GM19468 (cell line): ENCODE measurements around the gene MC1R.
"Not testable (repeated sequence)": the region's sequence is repeated elsewhere in the genome, so short reads cannot be mapped to it uniquely, and the experiment has no call there.

Experiments
- ATAC-seq: cut with Tn5 transposase; IDR thresholded peaks from one replicate; pipeline ENCODE4 v1.9.1; 2021; ENCODE audit warnings: mild to moderate bottlenecking, moderate library complexity, moderate number of reproducible peaks; ENCODE audit not compliant: unreplicated experiment; ENCODE audit errors: extremely low read depth

MC1R gene

DNA sequence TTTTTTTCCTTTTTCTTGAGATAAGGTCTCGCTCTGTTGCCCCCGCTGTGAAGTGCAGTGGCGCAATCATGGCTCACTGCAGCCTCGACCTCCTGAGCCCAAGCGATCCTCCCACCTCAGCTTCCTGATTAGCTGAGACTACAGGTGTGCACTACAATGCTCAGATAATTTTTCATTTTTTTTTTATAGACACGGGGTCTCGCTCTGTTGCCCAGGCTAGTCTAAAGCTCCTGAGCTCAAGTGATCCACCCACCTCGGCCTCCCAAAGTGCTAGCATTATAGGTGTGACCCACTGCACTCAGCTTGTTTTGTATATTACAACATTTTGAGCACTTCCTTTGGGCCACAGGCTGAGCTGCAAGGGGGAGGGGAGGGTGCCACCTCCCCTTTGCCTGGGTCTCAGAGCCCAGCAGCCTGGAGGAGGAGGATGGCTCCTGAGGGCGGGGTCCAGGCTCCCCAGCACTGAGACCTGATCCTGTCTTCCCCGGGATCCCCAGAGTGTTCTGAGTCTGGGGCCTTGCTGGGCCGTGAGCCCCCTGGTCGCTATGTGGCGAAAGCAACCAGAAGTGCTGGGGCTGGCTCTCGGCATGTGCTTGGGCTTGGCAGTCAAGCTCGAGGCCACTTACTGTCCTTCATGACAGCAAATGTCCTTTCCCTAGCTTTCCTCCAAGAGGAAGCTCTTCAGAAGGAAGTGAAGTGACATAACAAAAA is 38.0 kb downstream of the MC1R start:
- no peak for ATAC-seq

DNA sequence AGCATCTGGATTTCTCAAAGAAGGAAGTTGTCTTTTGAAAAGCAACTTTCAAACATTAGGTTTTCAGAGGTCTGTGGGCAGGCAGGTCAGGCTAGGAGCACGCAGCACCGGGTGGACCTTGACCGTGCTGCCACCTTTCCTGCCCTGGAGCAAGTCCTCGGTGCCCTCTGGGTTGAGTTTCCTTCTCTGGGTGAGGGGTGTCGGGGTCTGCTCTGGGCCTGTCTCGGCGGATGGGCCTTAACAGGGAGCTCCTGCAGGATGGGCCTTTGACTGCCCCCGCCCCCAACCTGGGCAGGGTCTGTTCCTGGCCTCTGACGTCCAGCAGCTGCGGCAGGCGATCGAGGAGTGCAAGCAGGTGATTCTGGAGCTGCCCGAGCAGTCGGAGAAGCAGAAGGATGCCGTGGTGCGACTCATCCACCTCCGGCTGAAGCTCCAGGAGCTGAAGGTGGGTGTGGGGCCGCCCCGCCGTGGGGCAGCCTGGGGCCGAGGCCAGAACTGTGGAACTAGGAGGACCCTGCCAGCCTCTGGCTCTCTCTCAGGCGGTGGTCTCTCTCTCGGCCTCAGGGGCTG is 38.6 kb downstream of the MC1R start:
- ATAC-seq = no peak

DNA sequence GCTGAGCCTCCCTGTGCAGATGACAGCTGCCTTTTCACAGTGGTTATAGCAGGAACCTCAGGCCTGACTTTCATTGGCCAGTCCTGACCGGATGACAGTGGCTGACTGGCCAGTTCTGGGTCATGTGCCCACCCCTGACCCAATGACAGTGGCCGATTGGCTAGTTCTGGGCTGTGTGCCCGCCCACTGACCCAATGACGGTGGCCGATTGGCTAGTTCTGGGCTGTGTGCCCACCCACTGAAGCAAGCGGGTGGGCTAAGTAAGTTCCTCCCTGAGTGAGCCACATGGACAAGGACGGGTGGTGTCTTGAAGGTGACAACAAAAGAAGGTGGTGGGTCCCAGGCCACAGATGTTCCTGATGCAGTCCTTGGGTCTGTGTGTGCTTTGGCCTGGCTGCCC is 39.4 kb downstream of the MC1R start:
- no peak for ATAC-seq

DNA sequence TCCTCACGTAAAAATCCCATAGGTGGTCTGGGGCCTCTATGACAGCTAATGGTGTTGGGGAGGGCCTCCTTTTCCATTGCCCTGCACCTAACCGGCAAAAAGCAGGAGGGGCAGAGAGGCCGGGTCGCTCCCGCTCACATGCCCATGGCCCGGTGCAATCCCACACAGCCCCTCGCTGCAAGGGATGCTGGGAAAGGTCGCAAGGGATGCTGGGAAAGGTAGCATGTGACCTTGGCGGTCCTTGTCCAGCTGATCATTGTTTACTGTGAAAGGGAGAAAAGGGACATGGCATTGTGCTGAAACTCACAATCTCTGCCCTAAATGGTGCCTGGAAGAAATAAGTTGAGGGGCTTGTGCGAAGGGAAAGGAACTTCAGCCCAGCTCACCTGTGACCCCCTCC is 39.9 kb downstream of the MC1R start:
- ATAC-seq = no peak

DNA sequence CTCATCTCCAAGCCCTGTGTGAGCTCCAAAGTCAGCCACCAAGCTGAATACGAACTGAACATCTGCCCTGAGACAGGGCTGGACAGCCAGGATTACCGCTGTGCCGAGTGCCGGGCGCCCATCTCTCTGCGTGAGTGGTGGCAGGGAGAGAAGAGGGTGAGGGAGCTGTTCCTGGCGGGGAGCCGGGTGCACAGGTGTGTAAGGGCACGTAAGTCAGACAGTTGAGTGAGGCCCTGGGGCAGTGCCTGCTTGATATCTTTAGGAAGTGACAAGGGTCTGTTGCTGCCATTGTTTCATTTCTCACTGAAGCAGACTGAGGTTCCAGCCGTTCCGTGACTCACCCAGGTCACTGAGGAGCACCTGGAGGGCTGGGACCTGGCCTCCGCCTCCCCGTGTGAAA is 42.3 kb downstream of the MC1R start:
- no peak for ATAC-seq

DNA sequence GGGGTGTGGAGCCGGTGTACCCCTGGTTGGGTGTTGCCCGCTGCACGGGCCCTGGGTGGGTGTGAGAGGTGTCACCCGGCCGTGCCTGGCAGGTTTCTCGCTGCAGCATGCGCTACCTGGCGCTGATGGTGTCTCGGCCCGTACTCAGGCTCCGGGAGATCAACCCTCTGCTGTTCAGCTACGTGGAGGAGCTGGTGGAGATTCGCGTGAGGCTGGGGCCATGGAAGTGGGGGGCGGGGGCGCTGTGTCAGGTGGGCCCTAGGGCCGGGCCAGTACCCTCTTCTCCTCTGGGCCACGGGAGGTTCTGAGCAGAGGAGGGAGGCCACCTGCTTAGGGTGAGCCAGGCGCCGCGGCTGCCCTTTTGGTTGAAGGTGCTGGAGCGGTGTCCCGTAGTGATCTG is 43.3 kb downstream of the MC1R start:
- no peak for ATAC-seq

DNA sequence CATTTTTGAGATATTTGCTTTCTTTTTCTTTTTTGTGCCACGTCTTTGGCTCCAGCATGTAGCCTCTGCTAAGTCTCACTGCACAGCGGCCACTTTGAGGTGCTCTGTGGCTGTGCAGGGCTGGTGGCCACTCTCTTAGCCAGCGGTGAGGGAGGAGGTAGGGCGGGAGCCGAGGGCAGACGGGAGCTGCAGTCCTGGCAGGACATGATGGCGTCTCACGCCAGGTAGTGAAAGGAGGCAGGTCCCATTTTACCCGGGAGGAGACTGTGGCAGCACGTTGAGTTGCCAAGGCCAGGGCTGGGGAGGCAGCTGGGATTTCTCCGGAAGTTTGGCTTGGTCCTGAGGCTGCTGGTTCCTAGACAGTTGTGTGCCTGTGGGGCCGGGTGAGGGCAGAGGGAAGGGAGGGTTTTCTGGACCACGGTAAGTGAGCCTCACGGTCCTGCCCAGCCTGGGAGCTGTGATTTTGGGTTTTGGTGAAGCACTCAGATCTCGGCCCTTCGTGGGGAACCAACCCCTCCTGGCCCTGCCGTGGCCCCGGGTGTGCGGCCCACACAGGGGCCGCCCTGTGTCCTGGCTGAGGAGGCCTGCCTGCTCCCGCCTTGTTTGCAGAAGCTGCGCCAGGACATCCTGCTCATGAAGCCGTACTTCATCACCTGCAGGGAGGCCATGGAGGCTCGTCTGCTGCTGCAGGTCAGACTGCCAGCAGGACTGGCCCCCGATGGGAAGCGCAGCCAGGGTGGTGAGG is 44.3 kb downstream of the MC1R start:
- no peak for ATAC-seq

DNA sequence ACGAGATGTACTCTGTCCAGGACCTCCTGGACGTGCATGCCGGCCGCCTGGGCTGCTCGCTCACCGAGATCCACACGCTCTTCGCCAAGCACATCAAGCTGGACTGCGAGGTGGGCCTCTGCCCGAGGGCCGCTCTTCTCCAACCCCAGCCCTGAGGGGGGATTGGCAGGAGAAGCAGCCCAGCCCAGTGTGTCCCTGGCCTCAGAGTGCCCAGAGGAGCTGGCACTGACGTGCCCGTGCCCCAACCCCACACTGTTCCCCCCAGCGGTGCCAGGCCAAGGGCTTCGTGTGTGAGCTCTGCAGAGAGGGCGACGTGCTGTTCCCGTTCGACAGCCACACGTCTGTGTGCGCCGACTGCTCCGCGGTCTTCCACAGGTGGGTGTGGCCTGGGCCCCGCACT is 45.5 kb downstream of the MC1R start:
- no peak for ATAC-seq

DNA sequence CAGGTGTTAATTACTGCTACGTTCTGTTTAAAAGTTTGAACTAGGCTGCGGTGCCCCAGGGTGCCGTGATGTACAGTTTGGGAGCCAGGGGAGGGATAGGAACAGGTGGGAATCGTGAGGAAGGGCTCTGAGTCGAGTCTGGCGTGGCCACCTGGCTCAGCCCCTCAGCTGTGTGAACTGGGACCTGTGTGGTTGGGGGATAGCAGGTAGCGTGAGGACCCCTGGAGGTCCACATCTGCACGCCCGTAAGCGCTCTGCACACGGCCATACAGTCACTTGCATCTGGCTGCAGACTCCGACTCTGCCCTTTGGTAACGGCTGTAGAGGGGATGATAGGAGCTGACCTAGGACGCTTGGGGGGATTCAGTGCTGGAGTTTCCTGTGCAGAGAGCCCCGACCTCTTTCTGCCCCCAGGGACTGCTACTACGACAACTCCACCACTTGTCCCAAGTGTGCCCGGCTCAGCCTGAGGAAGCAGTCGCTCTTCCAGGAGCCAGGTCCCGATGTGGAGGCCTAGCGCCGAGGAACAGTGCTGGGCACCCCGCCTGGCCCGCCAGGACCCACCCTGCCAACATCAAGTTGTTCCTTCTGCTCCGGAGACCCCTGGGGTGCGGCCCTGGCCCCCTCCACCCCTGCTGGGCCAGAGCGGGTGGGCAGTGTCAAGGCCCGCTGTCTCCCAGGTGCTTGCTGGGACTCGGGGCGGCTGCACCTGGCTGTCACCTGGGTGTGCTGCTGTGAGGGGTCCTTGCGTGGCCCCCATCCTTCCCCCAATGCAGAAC is 47.0 kb downstream of the MC1R start:
- no peak for ATAC-seq

DNA sequence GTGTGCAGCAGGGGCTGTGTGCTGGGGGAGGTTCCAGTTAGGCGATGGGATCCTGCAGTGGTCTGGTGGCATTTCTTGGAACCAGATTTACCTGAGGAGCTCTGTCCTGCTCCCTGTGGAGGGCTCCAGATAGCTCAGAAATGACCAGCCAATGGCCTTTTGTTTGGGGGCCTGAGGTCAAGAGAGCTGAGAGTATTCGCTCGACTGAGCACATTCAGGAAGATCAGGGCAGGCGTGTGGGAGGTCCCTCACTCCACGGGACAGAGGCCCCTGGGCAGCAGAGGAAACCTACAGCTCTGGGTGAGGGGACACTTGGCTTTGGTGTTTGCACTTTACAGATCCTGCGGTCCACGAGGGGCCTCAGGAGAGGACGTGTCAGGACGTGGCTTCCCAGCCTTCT is 48.1 kb downstream of the MC1R start:
- no peak for ATAC-seq

DNA sequence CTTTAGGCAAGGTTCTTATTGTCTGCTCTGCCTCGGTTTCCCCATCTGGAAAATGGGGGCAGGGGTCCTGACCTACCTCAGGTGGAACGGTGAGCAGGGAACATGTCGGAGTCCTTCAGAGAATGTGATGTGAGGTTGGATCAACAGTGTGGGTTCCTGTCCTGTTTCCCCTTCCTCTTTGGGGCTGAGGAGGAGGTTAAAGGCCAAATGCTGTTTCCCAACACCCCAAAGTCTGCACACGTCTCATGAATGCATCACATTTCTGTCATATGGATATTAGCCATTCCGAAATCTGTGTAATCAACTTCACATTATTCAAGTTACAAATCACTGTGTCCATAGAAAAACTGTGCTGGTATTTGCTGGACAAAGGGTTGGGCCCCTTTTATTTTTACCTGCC is 48.8 kb downstream of the MC1R start:
- ATAC-seq = not testable (repeated sequence)

DNA sequence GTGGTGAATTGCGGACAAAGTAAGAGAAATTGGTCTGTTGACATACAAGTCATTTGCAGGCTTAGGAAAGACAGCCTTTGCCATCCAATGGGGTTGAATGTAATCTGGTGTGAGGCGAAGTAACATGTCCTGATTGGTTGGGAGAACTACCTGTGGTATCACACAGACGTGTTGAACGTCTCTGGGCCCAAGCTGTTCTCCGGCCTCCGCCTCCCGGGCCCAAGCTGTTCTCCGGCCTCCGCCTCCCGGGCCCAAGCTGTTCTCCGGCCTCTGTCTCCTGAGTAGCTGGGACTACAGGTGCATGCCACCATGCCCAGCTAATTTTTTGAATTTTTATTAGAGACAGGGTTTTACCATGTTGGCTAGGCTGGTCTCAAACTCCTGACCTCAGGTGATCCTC is 49.4 kb downstream of the MC1R start:
- ATAC-seq = not testable (repeated sequence)

DNA sequence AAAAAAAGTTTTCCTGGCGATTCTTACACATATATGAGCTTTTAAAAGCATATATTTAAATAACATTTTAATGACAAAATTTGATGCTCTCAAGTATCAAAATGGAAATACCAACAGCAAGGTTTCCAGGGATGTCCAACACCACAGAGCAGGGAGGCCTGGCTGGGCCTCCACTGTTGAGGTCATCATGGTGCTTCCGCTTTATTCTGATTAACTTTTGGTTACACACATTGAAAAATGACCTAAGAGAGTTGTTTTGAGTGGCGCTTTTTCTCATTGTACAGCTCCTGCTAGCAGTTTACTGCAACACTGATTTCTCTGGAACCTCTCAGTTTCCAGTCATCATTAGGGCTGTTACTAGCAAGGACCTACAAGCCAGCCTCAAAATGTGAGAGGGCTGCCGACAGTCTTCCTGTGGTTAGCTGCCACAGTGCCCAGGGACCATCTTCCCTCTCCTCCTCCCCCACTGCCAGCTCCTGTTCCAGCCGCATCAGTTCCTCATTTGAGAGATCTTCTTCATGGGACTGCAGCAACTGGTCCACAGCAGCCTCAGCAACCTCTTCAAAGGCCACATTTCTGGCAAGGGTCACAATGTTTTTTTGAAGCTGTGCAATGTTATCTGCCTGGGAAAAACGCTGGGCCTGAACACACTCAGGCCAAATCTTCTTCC is 51.2 kb downstream of the MC1R start:
- no peak for ATAC-seq
